HCT116 (cell line): ENCODE data around the gene SUCLG1. TPM values are rescaled to one million over a fixed set of nuclear protein-coding genes. Genes with fewer than 3 reads are reported as not detected.

Source experiments
- ATAC-seq: fragments of 200-7000 bp; cut with Tn5 transposase; 2 replicates; pipeline ENCODE4 v1.9.1; 2020; ENCODE audit warnings: mild to moderate bottlenecking, moderate library complexity
- BruUV-seq: library from RNA; stranded (reverse); fragments of 400-500 nt; replicated peaks from 2 replicates; lab custom pipeline; 2021; lab: Mats Ljungman, UMichigan
- CTCF ChIA-PET: fragments of 300-600 bp; sonication (Branson Sonifier 250); formaldehyde crosslinking; loops from one replicate; lab custom pipeline; 2021; ENCODE audit warnings: antibody characterized with exemption; lab: Charles Lee
- POLR2A ChIA-PET: fragments of 300-600, 350-600 bp; sonication (Branson Sonifier 250); formaldehyde crosslinking; loops from one replicate; lab custom pipeline; 2021; ENCODE audit warnings: antibody characterized with exemption; lab: Charles Lee
- RAD21 ChIA-PET, 2 experiments: fragments of 300-600 bp; sonication (Branson Sonifier 250); formaldehyde crosslinking; loops; one replicate each; lab custom pipeline; 2023; ENCODE audit warnings: low total read pairs in 2 of 2; ENCODE audit not compliant: uncharacterized antibody in 2 of 2, unreplicated experiment in 2 of 2, low non-redundant PET in 1 of 2; lab: Charles Lee
- DNase-seq: peaks from one replicate; pipeline ENCODE4 v3.0.0-alpha.2; 2010; ENCODE audit warnings: low read depth, low spot score
- H2AFZ ChIP-seq: fragments of 200-600 bp; shearing (Covaris generic), sonication (generic); 2 replicates; pipeline ENCODE4 v1.6.1; 2017; ENCODE audit warnings: low read depth, mixed run types, mixed read lengths, antibody characterized with exemption, low read length; ENCODE audit not compliant: poor library complexity, severe bottlenecking
- H3K27ac ChIP-seq: 2 replicates; pipeline ENCODE4 v1.5.1; 2012; ENCODE audit warnings: low read depth, low read length
- H3K27me3 ChIP-seq: fragments of 200-600 bp; sonication (generic); 2 replicates; pipeline ENCODE4 v1.6.1; 2016; ENCODE audit warnings: mixed run types, low read length, mixed read lengths; ENCODE audit not compliant: insufficient read depth
- H3K36me3 ChIP-seq, 2 experiments: fragments of 200-500 bp in 1 of 2; fragments of 200-600 bp in 1 of 2; sonication (Bioruptor generic) in 1 of 2; sonication (generic) in 1 of 2; 2 replicates each; pipeline versions ENCODE4 v1.5.1 to v1.6.1; 2014 to 2016; ENCODE audit warnings: low read length in 2 of 2, inconsistent platforms in 1 of 2, mixed read lengths in 1 of 2, mixed run types in 1 of 2; ENCODE audit not compliant: insufficient read depth in 2 of 2, control insufficient read depth in 1 of 2
- H3K4me1 ChIP-seq, 2 experiments: fragments of 200-600 bp in 1 of 2; sonication (generic) in 1 of 2; 2 replicates each; pipeline versions ENCODE4 v1.5.1 to v1.6.1; 2012 to 2017; ENCODE audit warnings: low read length in 2 of 2, inconsistent platforms in 1 of 2, mild to moderate bottlenecking in 1 of 2, mixed read lengths in 1 of 2, mixed run types in 1 of 2, moderate library complexity in 1 of 2; ENCODE audit not compliant: insufficient read depth in 2 of 2, control insufficient read depth in 1 of 2
- H3K4me2 ChIP-seq: fragments of 200-600 bp; sonication (generic); 2 replicates; pipeline ENCODE4 v1.6.1; 2017; ENCODE audit warnings: mixed run types, low read length, mixed read lengths
- H3K4me3 ChIP-seq, 2 experiments: fragments of 200-600 bp in 1 of 2; sonication (generic) in 1 of 2; replicated peaks in 1 of 2; 2 replicates each; pipeline ENCODE4 v1.5.1; 2011 to 2016; ENCODE audit warnings: low read length in 2 of 2, control low read depth in 1 of 2, low read depth in 1 of 2, mild to moderate bottlenecking in 1 of 2, mixed read lengths in 1 of 2, mixed run types in 1 of 2
- H3K79me2 ChIP-seq: fragments of 200-600 bp; sonication (generic); 2 replicates; pipeline ENCODE4 v1.6.1; 2017; ENCODE audit warnings: mild to moderate bottlenecking, mixed run types, low read length, moderate library complexity, mixed read lengths; ENCODE audit not compliant: insufficient read depth
- H3K9ac ChIP-seq: fragments of 200-600 bp; sonication (generic); 2 replicates; pipeline ENCODE4 v1.6.1; 2016; ENCODE audit warnings: low read length, mixed read lengths
- H3K9me2 ChIP-seq: fragments of 200-600 bp; sonication (generic), shearing (Covaris generic); 2 replicates; pipeline ENCODE4 v1.6.1; 2017; ENCODE audit warnings: mixed run types, mild to moderate bottlenecking, moderate library complexity; ENCODE audit not compliant: insufficient read depth
- H3K9me3 ChIP-seq, 2 experiments: fragments of 200-500 bp in 1 of 2; fragments of 200-600 bp in 1 of 2; sonication (Bioruptor generic) in 1 of 2; sonication (generic) in 1 of 2; 2 replicates each; pipeline ENCODE4 v1.6.1; 2014 to 2017; ENCODE audit warnings: low read length in 2 of 2, mixed read lengths in 2 of 2, inconsistent platforms in 1 of 2, low read depth in 1 of 2, mild to moderate bottlenecking in 1 of 2, mixed run types in 1 of 2, moderate library complexity in 1 of 2; ENCODE audit not compliant: control insufficient read depth in 1 of 2, insufficient read depth in 1 of 2
- H4K20me1 ChIP-seq: fragments of 200-600 bp; sonication (generic), shearing (Covaris generic); 2 replicates; pipeline ENCODE4 v1.6.1; 2017; ENCODE audit warnings: mixed run types, mild to moderate bottlenecking, moderate library complexity; ENCODE audit not compliant: insufficient read depth
- CEBPB ChIP-seq: IDR thresholded peaks from 2 replicates; pipeline ENCODE4 v1.6.1; 2012; ENCODE audit warnings: low read depth
- CTCF ChIP-seq, 3 experiments: fragments of 200-600 bp in 1 of 3; sonication (generic) in 1 of 3; IDR thresholded peaks in 2 of 3; conservative IDR thresholded peaks in 1 of 3; 2 replicates each; pipeline ENCODE4 v1.5.1; 2012 to 2017; ENCODE audit warnings: low read depth in 2 of 3, low read length in 2 of 3, antibody characterized with exemption in 1 of 3, borderline replicate concordance in 1 of 3, control low read depth in 1 of 3, mild to moderate bottlenecking in 1 of 3, mixed read lengths in 1 of 3, mixed run types in 1 of 3, moderate library complexity in 1 of 3; ENCODE audit not compliant: insufficient read depth in 1 of 3
- EGR1 ChIP-seq: IDR thresholded peaks from 2 replicates; pipeline ENCODE4 v1.6.1; 2012; ENCODE audit warnings: low read depth
- ELF1 ChIP-seq: IDR thresholded peaks from 2 replicates; pipeline ENCODE4 v1.6.1; 2012; ENCODE audit warnings: low read depth, borderline replicate concordance
- EZH2 ChIP-seq: fragments of 200-600 bp; sonication (generic); IDR thresholded peaks from 2 replicates; pipeline ENCODE4 v1.6.1; 2017; ENCODE audit warnings: antibody characterized with exemption, mixed run types
- EZH2phosphoT487 ChIP-seq: fragments of 200-600 bp; IDR thresholded peaks from 2 replicates; pipeline ENCODE4 v1.6.1; 2018; ENCODE audit warnings: antibody characterized with exemption, borderline replicate concordance
- JUND ChIP-seq: IDR thresholded peaks from 2 replicates; pipeline ENCODE4 v1.6.1; 2012
- POLR2A ChIP-seq: IDR thresholded peaks from 2 replicates; pipeline ENCODE4 v1.7.0; 2011; ENCODE audit warnings: borderline replicate concordance; ENCODE audit not compliant: insufficient read depth, insufficient read length; ENCODE audit errors: extremely low read depth
- RAD21 ChIP-seq: IDR thresholded peaks from 2 replicates; pipeline ENCODE4 v1.6.1; 2012; ENCODE audit warnings: low read depth, mild to moderate bottlenecking
- REST ChIP-seq: IDR thresholded peaks from 2 replicates; pipeline ENCODE4 v1.6.1; 2012; ENCODE audit warnings: low read depth
- SIN3A ChIP-seq: IDR thresholded peaks from 2 replicates; pipeline ENCODE4 v1.6.1; 2012; ENCODE audit warnings: low read depth
- SP1 ChIP-seq: IDR thresholded peaks from 2 replicates; pipeline ENCODE4 v1.6.1; 2012; ENCODE audit warnings: low read depth
- TCF7L2 ChIP-seq: IDR thresholded peaks from 2 replicates; pipeline ENCODE4 v1.7.0; 2011; ENCODE audit warnings: borderline replicate concordance, inconsistent platforms; ENCODE audit not compliant: insufficient read depth, insufficient read length; ENCODE audit errors: extremely low read depth
- ZFX ChIP-seq: fragments of 450-650 bp; IDR thresholded peaks from 2 replicates; pipeline ENCODE4 v1.6.1; 2017
- intact Hi-C: fragments of 100-400 bp; cut with micrococcal nuclease; formaldehyde crosslinking; loops from 2 replicates; pipeline ENCODE4 v1.10.0; 2022
- total RNA-seq: library from RNA; stranded (reverse); gene quantifications from one replicate; pipeline ENCODE4 v1.2.1, GENCODE V29; 2021; ENCODE audit not compliant: unreplicated experiment
- TF ChIP-seq, protein P1 (sequence below): IDR thresholded peaks from 2 replicates; pipeline ENCODE4 v1.6.1; 2012
- TF ChIP-seq, protein P2 (sequence below): IDR thresholded peaks from 2 replicates; pipeline ENCODE4 v1.6.1; 2011; ENCODE audit warnings: mild to moderate bottlenecking, low read length, moderate library complexity; ENCODE audit not compliant: insufficient replicate concordance; ENCODE audit errors: extremely low read depth

SUCLG1 gene
- total RNA-seq, 1 experiment from 2014 or later: 56.3 TPM

DNA sequence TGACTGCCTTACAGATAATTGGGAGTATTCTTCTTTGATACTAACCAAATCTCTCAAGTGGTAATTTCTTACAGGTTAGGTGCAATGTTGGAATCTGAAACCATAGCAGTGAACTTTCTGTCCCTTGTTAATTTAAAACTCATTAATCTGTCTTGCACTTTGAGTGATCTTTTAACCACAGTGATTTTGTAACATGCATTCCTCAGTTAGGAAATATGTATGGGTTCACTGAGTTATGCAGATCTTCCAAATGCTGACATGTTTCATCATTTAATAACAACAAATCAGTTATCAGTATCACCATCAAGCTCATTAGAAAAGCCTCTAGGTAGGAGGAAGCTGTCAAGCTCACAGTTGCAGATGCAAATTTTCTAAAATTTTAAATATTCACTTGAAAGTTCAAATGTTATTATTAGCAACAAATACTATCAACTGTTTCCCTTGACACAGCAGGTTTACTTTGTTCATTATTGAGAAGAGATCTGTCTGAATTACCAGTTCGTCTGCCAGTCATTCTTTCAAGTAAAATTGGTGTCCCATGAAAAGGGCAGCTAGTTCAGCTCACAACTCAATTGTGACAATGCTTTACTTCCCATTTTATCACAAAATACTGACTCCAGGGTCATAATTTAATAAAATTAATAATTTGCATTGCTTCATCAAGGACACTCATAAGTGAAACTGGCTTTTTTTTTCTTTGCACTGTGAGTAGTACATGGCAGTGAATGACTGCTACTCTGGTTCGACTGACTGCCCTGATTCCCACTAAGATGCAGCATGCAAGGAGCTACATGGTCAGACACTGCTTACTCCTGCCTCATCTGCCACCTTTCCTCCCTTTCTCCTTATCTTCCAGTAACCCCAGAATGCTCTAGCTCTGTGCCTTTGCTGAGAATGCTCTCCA is 31.6 kb downstream of the SUCLG1 start (continued):
- TF ChIP-seq SIN3A: no peak
- TF ChIP-seq EGR1: no peak
- TF ChIP-seq RAD21: no peak
- TF ChIP-seq, protein P1, sequence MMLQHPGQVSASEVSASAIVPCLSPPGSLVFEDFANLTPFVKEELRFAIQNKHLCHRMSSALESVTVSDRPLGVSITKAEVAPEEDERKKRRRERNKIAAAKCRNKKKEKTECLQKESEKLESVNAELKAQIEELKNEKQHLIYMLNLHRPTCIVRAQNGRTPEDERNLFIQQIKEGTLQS: no peak

- CTCF ChIA-PET: no interaction called here
- no peaks in the 10 kb centered on the region for H3K4me1 ChIP-seq
- H3K27ac ChIP-seq: no peak overlapping the region
- H3K9me3 ChIP-seq: no peaks in the 10 kb centered on the region
- RAD21 ChIA-PET: no interaction called here
- no peak overlapping the region for H3K9ac ChIP-seq
- H3K79me2 ChIP-seq: no peaks in the 10 kb centered on the region
- ATAC-seq: no peak
- peaks cover 4 to 23% of the 10 kb centered on the region in 2 experiments; a peak in 3 of 4 replicates for H3K36me3 ChIP-seq
- POLR2A ChIA-PET: no interaction called here
- H3K4me3 ChIP-seq: no peak overlapping the region
- no TSS peak for BruUV-seq
- intact Hi-C loops: no loop called here
- no peaks in the 10 kb centered on the region for H3K27me3 ChIP-seq
- no peak overlapping the region for H2AFZ ChIP-seq
- H4K20me1 ChIP-seq: no peaks in the 10 kb centered on the region
- H3K4me2 ChIP-seq: no peak overlapping the region
- no peaks in the 10 kb centered on the region for H3K9me2 ChIP-seq
- DNase-seq: no peak
- no peak for TF ChIP-seq SIN3A
- no peak for TF ChIP-seq ELF1
- no peak for TF ChIP-seq CEBPB
- TF ChIP-seq EZH2phosphoT487: no peak
- no peak for TF ChIP-seq POLR2A
- no peak for TF ChIP-seq CTCF (IDR thresholded peaks at IDR 0.05 in 2 of 3, conservative IDR thresholded peaks at IDR 0.05 in 1 of 3; ENCODE audit: borderline replicate concordance in 1 of 3, insufficient read depth in 1 of 3, low read depth in 2 of 3, low read length in 2 of 3)
- no peak for TF ChIP-seq EZH2
- no peak for TF ChIP-seq SP1
- no peak for TF ChIP-seq TCF7L2
- no peak for TF ChIP-seq JUND
- TF ChIP-seq, protein P1: no peak
- TF ChIP-seq REST: no peak
- TF ChIP-seq RAD21: no peak
- no peak for TF ChIP-seq ZFX
- TF ChIP-seq EGR1: no peak
- TF ChIP-seq, protein P2, sequence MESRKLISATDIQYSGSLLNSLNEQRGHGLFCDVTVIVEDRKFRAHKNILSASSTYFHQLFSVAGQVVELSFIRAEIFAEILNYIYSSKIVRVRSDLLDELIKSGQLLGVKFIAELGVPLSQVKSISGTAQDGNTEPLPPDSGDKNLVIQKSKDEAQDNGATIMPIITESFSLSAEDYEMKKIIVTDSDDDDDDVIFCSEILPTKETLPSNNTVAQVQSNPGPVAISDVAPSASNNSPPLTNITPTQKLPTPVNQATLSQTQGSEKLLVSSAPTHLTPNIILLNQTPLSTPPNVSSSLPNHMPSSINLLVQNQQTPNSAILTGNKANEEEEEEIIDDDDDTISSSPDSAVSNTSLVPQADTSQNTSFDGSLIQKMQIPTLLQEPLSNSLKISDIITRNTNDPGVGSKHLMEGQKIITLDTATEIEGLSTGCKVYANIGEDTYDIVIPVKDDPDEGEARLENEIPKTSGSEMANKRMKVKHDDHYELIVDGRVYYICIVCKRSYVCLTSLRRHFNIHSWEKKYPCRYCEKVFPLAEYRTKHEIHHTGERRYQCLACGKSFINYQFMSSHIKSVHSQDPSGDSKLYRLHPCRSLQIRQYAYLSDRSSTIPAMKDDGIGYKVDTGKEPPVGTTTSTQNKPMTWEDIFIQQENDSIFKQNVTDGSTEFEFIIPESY: no peak
These were observed 33.8 kb downstream of the SUCLG1 start for GRCh38 chr2:84425310-84425709.
